LNCAP (cell line): Measurements from ENCODE around the gene WNT11.

Experiments
- CTCF ChIP-seq: fragments of 450-650 bp; IDR thresholded peaks from 2 replicates; pipeline ENCODE4 v1.5.1; 2017; ENCODE audit warnings: mild to moderate bottlenecking

Gene WNT11

GRCh38 chr11:76209375-76209972, 3.2 kb upstream of the WNT11 start:
- no peak for TF ChIP-seq CTCF

- peak; percentile 89 for TF ChIP-seq CTCF
Measured at GRCh38 chr11:76208438-76209374, 2.4 kb upstream of the WNT11 start.

- TF ChIP-seq CTCF, result peak; percentile 96
Measured at GRCh38 chr11:76207642-76208401, 1.5 kb upstream of the WNT11 start.

- TF ChIP-seq CTCF, result no peak
Measured at GRCh38 chr11:76206077-76206326, 300 bp downstream of the WNT11 start.

- TF ChIP-seq CTCF, result no peak
Measured at GRCh38 chr11:76205252-76206076, 838 bp downstream of the WNT11 start.

GRCh38 chr11:76203937-76204336, 2.4 kb downstream of the WNT11 start:
- no peak for TF ChIP-seq CTCF
